Adrenal gland (tissue), 19 donors: ENCODE data around the gene MEX3A. TPM values are rescaled to one million over a fixed set of nuclear protein-coding genes. Genes with fewer than 3 reads are reported as not detected.

Experiments
- DNase-seq, 7 donors: peaks; one replicate each; pipeline ENCODE4 v3.0.0-alpha.2; 2019 to 2020
- H3K27ac ChIP-seq, 5 donors: fragments of 200-600 bp; sonication (generic) in 4 of 5; 1 replicate in 3 of 5; 2 replicates in 2 of 5; pipeline versions ENCODE4 v1.5.1 to v1.8.0; 2016 to 2020; ENCODE audit warnings: mild to moderate bottlenecking in 1 of 5
- H3K27me3 ChIP-seq: fragments of 200-600 bp; 2 replicates; pipeline ENCODE4 v1.8.0; 2021
- H3K36me3 ChIP-seq, 2 donors: fragments of 200-600 bp; replicated peaks in 1 of 2; 1 replicate in 1 of 2; 2 replicates in 1 of 2; pipeline versions ENCODE4 v1.5.1 to v1.8.0; 2018 to 2022
- H3K4me1 ChIP-seq, 2 donors: fragments of 200-600 bp; replicated peaks in 1 of 2; 1 replicate in 1 of 2; 2 replicates in 1 of 2; pipeline versions ENCODE4 v1.5.1 to v1.8.0; 2018 to 2021
- H3K4me3 ChIP-seq, 4 donors: fragments of 200-600 bp; sonication (generic) in 3 of 4; one replicate each; pipeline ENCODE4 v1.5.1; 2016 to 2018
- H3K9me3 ChIP-seq, 3 donors: fragments of 200-600 bp; sonication (generic) in 1 of 3; replicated peaks in 1 of 3; 1 replicate in 2 of 3; 2 replicates in 1 of 3; pipeline versions ENCODE4 v1.5.1 to v1.8.0; 2016 to 2021
- POLR2A ChIP-seq, 2 donors: fragments of 450-650 bp; IDR thresholded peaks; one replicate each; pipeline ENCODE4 v1.6.1; 2017; ENCODE audit warnings: antibody characterized with exemption in 2 of 2, mild to moderate bottlenecking in 2 of 2, moderate library complexity in 1 of 2
- WGBS, 4 donors: extraction: QIAGEN DNeasy Blood & Tissue Kit in 2 of 4; methylation state at CpG; one replicate each; pipeline versions ENCODE4 v1.1.5 to v1.1.7; 2013 to 2017; 5-methylcytosine and 5-hydroxymethylcytosine counted together
- intact Hi-C, 2 donors: fragments of 100-400 bp; cut with DNase I; formaldehyde crosslinking; loops; one replicate each; pipeline versions ENCODE4 v1.14.1 to v1.15.0; 2022 to 2023
- long read RNA-seq, 10 donors: library from polyadenylated mRNA in 3 of 10; unstranded in 2 of 10; stranded (forward) in 1 of 10; transcript quantifications; one replicate each; pipeline ENCODE4 v2.0.0 and lab custom pipeline, GENCODE V29; 2021 to 2026
- polyA plus RNA-seq, 3 donors: library from polyadenylated mRNA; stranded (reverse); fragments of 200-250 nt in 2 of 3; fragments of 350-450 nt in 1 of 3; fragmentation: Illumina TruSeq in 1 of 3; extraction: RNeasy Lipid Tissue Mini Kit (QIAGEN cat#74804) in 1 of 3; gene quantifications; one replicate each; pipeline ENCODE4 v1.2.3, GENCODE V29; 2013 to 2014
- total RNA-seq, 9 donors: library from RNA; depleted of rRNA in 4 of 9; stranded (reverse); fragments of >200 nt in 4 of 9; fragments of 120-200 nt in 1 of 9; fragmentation: NEBNext Ultra II Directional in 1 of 9; extraction: Animal tissue kit (Norgen Biotek cat#: 25700) in 1 of 9; gene quantifications; one replicate each; pipeline versions ENCODE4 v1.1.0 to v1.2.4, GENCODE V29; 2013 to 2023
- TF ChIP-seq, protein P1 (sequence below), 6 experiments: fragments of 450-650 bp in 4 of 6; fragments of 200-600 bp in 2 of 6; sonication (generic) in 1 of 6; IDR thresholded peaks; 1 replicate in 5 of 6; 2 replicates in 1 of 6; pipeline versions ENCODE4 v1.5.1 to v1.8.0; 2016 to 2021; ENCODE audit warnings: antibody characterized with exemption in 6 of 6, mild to moderate bottlenecking in 2 of 6, moderate library complexity in 1 of 6
- donor health status: healthy with polysubstance abuse.
- donor health status: Bipolar disorder and iron deficiency.
- donor health status: DM: yes; HTN: yes; CAD: no.
- donor health status: DM: no; HTN: no; CAD: no.
- donor health status: DM: no; HTN: no; CAD: no.
- donor health status: DM: yes; HTN: yes; CAD: no.

MEX3A gene, protein sequence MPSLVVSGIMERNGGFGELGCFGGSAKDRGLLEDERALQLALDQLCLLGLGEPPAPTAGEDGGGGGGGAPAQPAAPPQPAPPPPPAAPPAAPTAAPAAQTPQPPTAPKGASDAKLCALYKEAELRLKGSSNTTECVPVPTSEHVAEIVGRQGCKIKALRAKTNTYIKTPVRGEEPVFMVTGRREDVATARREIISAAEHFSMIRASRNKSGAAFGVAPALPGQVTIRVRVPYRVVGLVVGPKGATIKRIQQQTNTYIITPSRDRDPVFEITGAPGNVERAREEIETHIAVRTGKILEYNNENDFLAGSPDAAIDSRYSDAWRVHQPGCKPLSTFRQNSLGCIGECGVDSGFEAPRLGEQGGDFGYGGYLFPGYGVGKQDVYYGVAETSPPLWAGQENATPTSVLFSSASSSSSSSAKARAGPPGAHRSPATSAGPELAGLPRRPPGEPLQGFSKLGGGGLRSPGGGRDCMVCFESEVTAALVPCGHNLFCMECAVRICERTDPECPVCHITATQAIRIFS
- 1 to 10 TPM in 4 of 9 donors, under 1 TPM in 5; 0.09 to 2.4 (median 0.55) TPM for total RNA-seq
- under 1 TPM; 0.17 to 0.27 (median 0.24) TPM for polyA plus RNA-seq
- long read RNA-seq, donor 1, result 0 reads
- long read RNA-seq, donor 2, full-length matches to known transcripts, result 1 of 1 reads
- long read RNA-seq, donor 2, partial matches to known transcripts, result 0 of 1 reads
- long read RNA-seq, donor 2, other reads (novel, unspliced or antisense), result 0 of 1 reads
- long read RNA-seq, donor 3, result 0 reads
- long read RNA-seq, donor 4, result 0 reads
- long read RNA-seq, donor 5, full-length matches to known transcripts, result 2 of 2 reads
- long read RNA-seq, donor 5, partial matches to known transcripts, result 0 of 2 reads
- long read RNA-seq, donor 5, other reads (novel, unspliced or antisense), result 0 of 2 reads
- long read RNA-seq, donor 6, result 0 reads
- long read RNA-seq, donor 7, result 0 reads
- long read RNA-seq, donor 8, full-length matches to known transcripts, result 4 of 4 reads
- long read RNA-seq, donor 8, partial matches to known transcripts, result 0 of 4 reads
- long read RNA-seq, donor 8, other reads (novel, unspliced or antisense), result 0 of 4 reads
- long read RNA-seq, donor 9, full-length matches to known transcripts, result 1 of 1 reads
- long read RNA-seq, donor 9, partial matches to known transcripts, result 0 of 1 reads
- long read RNA-seq, donor 9, other reads (novel, unspliced or antisense), result 0 of 1 reads
- long read RNA-seq, donor 10, full-length matches to known transcripts, result 1 of 1 reads
- long read RNA-seq, donor 10, partial matches to known transcripts, result 0 of 1 reads
- long read RNA-seq, donor 10, other reads (novel, unspliced or antisense), result 0 of 1 reads

DNA sequence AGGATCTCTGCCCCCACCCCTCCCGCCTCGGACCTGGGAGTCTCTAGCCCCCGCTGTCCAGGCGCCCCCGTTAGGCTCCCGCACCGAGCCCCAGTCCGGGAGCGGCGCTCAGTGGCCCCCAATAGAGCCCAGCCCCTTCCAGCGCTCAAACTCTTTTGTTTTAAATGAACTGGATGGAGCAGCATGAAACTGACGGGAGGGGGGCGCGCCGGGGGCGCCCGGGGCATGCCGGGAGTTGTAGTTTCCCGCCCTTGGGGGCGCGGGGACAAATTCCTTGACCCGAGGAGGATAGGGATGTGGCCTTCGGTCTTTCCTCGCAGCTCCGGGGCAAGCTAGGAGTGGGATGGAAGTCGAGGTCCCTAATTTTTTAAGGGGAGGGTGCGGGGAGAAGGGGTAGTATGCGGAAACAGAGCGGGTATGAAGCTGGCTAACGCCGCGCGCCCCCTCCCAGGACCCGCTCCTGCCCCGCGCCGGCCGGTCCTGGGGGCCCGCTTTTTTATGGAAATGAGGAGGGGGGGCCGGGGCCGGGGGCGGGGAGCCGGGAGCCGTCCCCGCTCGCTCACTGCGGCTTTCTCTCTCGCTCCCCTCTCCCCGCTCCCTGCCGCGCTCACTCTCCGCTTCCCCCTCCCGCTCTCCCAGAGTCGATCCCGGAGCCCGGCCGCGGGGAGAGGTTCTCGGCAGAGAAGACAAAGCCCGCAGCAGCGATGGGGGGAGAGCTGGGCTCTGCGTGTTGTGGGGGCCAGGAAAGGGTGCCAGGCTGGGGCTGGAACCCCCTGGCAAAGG is at the start of gene MEX3A:
TSS of gene MEX3A (minus strand) at position 157 of the 783 bp plus-strand sequence. CDS start 467 bp downstream, outside the sequence.
- intact Hi-C loops, result no loop called here
- H3K9me3 ChIP-seq, result no peaks in the 10 kb centered on the region
- H3K36me3 ChIP-seq, result no peaks in the 10 kb centered on the region
- peak; percentile 68 to 84 (median 74) for DNase-seq
- H3K4me3 ChIP-seq, result peak within 1 kb of the TSS; percentile 25 to 92 (median 73)
- TF ChIP-seq, protein P1, sequence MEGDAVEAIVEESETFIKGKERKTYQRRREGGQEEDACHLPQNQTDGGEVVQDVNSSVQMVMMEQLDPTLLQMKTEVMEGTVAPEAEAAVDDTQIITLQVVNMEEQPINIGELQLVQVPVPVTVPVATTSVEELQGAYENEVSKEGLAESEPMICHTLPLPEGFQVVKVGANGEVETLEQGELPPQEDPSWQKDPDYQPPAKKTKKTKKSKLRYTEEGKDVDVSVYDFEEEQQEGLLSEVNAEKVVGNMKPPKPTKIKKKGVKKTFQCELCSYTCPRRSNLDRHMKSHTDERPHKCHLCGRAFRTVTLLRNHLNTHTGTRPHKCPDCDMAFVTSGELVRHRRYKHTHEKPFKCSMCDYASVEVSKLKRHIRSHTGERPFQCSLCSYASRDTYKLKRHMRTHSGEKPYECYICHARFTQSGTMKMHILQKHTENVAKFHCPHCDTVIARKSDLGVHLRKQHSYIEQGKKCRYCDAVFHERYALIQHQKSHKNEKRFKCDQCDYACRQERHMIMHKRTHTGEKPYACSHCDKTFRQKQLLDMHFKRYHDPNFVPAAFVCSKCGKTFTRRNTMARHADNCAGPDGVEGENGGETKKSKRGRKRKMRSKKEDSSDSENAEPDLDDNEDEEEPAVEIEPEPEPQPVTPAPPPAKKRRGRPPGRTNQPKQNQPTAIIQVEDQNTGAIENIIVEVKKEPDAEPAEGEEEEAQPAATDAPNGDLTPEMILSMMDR (IDR thresholded peaks at IDR 0.05), result no peak
- no peak for TF ChIP-seq POLR2A (IDR thresholded peaks at IDR 0.05)
- 0 to 2% (median 0%) methylated on average over 6 to 62 of the region's 62 CpGs for WGBS, 4 donors
- no peak within 1 kb of the TSS for H3K27ac ChIP-seq
- no peaks in the 10 kb centered on the region for H3K27me3 ChIP-seq
- peaks cover 9 to 26% of the 10 kb centered on the region in 2 donors for H3K4me1 ChIP-seq

DNA sequence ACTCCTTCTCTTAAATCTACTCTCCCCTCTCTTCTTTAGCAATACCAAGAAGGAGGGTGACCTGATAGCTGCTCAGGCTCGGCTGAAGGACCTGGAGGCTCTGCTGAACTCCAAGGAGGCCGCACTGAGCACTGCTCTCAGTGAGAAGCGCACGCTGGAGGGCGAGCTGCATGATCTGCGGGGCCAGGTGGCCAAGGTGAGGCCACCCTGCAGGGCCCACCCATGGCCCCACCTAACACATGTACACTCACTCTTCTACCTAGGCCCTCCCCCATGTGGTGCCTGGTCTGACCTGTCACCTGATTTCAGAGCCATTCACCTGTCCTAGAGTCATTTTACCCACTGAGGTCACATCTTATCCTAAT is 48.3 kb upstream of the MEX3A start:
- intact Hi-C loops, result loop anchor here (2.0 kb wide), 1 partner anchor 34 kb away; no protein-coding TSS in a partner anchor
- 65 to 90% (median 77%) methylated on average over 4 to 6 of the region's 6 CpGs for WGBS, 4 donors
- Histone ChIP-seq H3K4me3 (no peak overlapping the region), H3K27me3 (no peaks in the 10 kb centered on the region), H3K36me3 (peaks cover 0 to 52% of the 10 kb centered on the region in 2 donors), H3K4me1 (peaks cover 46 to 51% of the 10 kb centered on the region in 2 donors), H3K27ac (peak overlapping the region in 3 of 5 donors; percentile 96 to 99 (median 98)), H3K9me3 (no peaks in the 10 kb centered on the region)
- DNase-seq, result peak in 1 of 7 donors; percentile 30
- no peak for TF ChIP-seq POLR2A (IDR thresholded peaks at IDR 0.05)
- TF ChIP-seq, protein P1 (IDR thresholded peaks at IDR 0.05), result peak in 2 of 6 experiments; percentile 37 to 54

DNA sequence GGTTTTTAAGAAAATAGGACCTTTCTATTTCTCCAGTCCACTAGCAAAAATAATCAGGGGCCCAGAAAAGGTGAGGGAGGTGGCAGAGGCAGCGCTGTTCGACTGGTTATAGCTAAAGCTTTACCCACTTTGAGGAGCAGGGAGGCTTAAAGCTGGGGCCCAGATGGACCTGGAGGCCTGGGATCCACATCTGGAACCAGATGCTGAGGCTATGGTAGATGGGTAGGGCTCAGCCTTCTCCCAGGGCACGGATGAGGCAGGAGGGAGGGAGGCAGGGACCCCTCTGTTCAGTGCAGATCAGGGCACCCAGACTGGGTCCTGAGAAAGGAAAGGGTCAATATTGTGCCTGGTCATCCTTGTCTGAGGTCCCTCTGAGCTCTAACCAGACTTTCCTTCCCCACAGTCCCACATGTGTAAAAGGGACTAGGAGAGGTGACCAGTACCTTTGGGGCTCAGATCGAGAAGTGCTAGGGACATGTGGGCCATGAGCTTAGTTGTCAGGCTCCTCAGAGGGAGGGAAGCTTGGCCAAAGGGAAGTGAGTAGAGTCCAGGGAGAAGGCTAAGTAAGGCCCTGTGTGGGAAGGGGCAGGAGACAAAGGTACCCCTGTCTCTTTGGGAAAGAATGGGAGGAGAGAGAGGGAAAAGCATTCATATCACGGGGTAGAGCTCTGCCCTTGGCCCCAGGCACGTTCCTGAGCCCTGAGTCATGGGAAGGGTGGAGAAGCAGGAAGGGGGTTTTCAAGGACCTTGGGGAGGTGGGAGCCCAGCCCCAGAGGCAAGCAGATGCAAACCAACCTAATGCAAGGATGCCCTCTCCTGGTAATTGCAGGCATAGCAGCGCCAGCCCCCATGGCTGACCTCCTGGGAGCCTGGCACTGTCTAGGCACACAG is 47.7 kb upstream of the MEX3A start:
- peak; percentile 91 to 97 (median 97) for DNase-seq
- TF ChIP-seq, protein P1 (IDR thresholded peaks at IDR 0.05), result peak; percentile 81 to 99 (median 99)
- peak in 1 of 2 donors; percentile 80 for TF ChIP-seq POLR2A (IDR thresholded peaks at IDR 0.05)
- Histone ChIP-seq H3K4me3 (peak overlapping the region in 1 of 4 donors; percentile 15), H3K27me3 (no peaks in the 10 kb centered on the region), H3K4me1 (peaks cover 52 to 57% of the 10 kb centered on the region in 2 donors), H3K36me3 (peaks cover 0 to 46% of the 10 kb centered on the region in 2 donors), H3K27ac (peak overlapping the region; percentile 74 to 99 (median 96)), H3K9me3 (no peaks in the 10 kb centered on the region)
- 33 to 39% (median 35%) methylated on average over 6 to 7 of the region's 7 CpGs for WGBS, 4 donors
- intact Hi-C loops, result loop anchor here (2.0 kb wide), 1 partner anchor 33 kb away; no protein-coding TSS in a partner anchor
